ENCODE measurements around the gene DNM1L. TPM values are rescaled to one million over a fixed set of nuclear protein-coding genes. Genes with fewer than 3 reads are reported as not detected.
A peak's percentile ranks its signal among the peaks of the same experiment; 100 is the strongest.

The DNM1L gene
- total RNA-seq = 10 to 100 TPM; 52.6 to 81.5 (median 59.0) TPM
- polyA plus RNA-seq = 10 to 100 TPM; 32.3 to 43.5 TPM
- long read RNA-seq, donor 1, full-length matches to known transcripts = 44 of 53 reads
- long read RNA-seq, donor 1, partial matches to known transcripts = 4 of 53 reads
- long read RNA-seq, donor 1, other reads (novel, unspliced or antisense) = 5 of 53 reads
- long read RNA-seq, donor 2, full-length matches to known transcripts = 60 of 74 reads
- long read RNA-seq, donor 2, partial matches to known transcripts = 7 of 74 reads
- long read RNA-seq, donor 2, other reads (novel, unspliced or antisense) = 7 of 74 reads
- long read RNA-seq, donor 3, full-length matches to known transcripts = 132 of 175 reads
- long read RNA-seq, donor 3, partial matches to known transcripts = 27 of 175 reads
- long read RNA-seq, donor 3, other reads (novel, unspliced or antisense) = 16 of 175 reads

GRCh38 chr12:32679091-32679919 is at the start of gene DNM1L:
Gene DNM1L (plus strand): TSS chr12:32679301. CDS start chr12:32679364, 63 bp downstream.
- peaks cover 0 to 24% (median 12%) of the 10 kb centered on the region in 9 donors for H3K4me1 ChIP-seq
- peak; percentile 93 to 95 for DNase-seq
- H3K9me3 ChIP-seq = no peaks in the 10 kb centered on the region
- no peaks in the 10 kb centered on the region for H3K27me3 ChIP-seq
- WGBS, 2 donors = 0% methylated on average over 75 to 76 of the region's 76 CpGs
- peak; percentile 98 to 99 (median 99) for ATAC-seq
- peak within 1 kb of the TSS; percentile 47 to 100 (median 90) for H3K4me3 ChIP-seq
- peaks cover 0 to 17% (median 0%) of the 10 kb centered on the region in 9 donors for H3K36me3 ChIP-seq
- peak within 1 kb of the TSS; percentile 80 to 97 (median 94) for H3K27ac ChIP-seq
- intact Hi-C loops (cut with DNase I) = loop anchor here in 5 of 10 donors (1.0 to 10.0 kb wide), 3 partner anchors 76 to 1025 kb away; partner anchors contain the start of genes ETFBKMT (in 4 of the 5) and YARS2 (in 1 of the 5)
- peak in 7 of 9 donors; percentile 7 to 35 (median 21) for TF ChIP-seq CTCF (IDR thresholded peaks at IDR 0.05)

DNA sequence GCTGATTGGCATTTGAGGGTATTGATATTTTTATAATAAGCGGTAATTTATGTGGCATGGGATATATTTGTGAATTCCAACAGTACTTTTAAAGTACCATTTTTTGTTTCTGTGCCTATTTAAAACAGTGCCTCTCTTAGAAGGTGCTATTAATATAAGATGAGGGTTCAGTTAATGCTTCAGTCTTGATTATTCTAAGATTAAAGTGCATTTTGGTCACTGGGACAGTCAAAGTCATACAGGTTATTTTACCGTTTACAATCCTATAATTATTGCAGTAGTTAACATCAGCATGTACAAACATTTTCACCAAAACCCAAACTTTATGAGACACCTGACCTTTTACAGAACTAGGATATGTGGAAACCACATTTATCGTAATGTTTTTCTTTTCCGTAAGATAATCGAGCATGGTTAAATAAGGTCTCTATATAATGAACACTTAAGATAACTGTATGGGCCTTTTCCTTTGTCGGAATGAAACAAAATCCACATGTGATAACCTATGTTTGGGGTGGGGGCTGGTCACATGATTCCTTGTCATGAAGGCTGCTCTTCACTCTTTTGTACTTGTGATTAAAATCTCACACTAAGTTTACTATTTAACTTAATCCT is 37.7 kb upstream of the DNM1L start:
- Histone ChIP-seq H3K4me1 (no peaks in the 10 kb centered on the region), H3K4me3 (no peak overlapping the region), H3K36me3 (peaks cover 0 to 100% (median 29%) of the 10 kb centered on the region in 9 donors), H3K9me3 (no peaks in the 10 kb centered on the region), H3K27me3 (no peaks in the 10 kb centered on the region), H3K27ac (no peak overlapping the region)
- DNase-seq (no peak), ATAC-seq (peak in 1 of 8 donors; percentile 33)
- intact Hi-C loops (cut with DNase I) = no loop called here
- WGBS, 2 donors = 89 to 95% methylated on average over 6 of the region's 6 CpGs
- no peak for TF ChIP-seq CTCF (IDR thresholded peaks at IDR 0.05)

- Histone ChIP-seq H3K9me3 (no peaks in the 10 kb centered on the region), H3K4me3 (no peak overlapping the region), H3K27me3 (no peaks in the 10 kb centered on the region), H3K36me3 (peaks cover 0 to 73% (median 17%) of the 10 kb centered on the region in 9 donors), H3K4me1 (peaks cover 0 to 7% (median 0%) of the 10 kb centered on the region in 9 donors), H3K27ac (no peak overlapping the region)
- no peak for TF ChIP-seq CTCF (IDR thresholded peaks at IDR 0.05)
- WGBS, 2 donors = 81 to 90% methylated on average over 2 of the region's 2 CpGs
- intact Hi-C loops (cut with DNase I) = no loop called here
- DNase-seq (no peak), ATAC-seq (no peak)
Measured at GRCh38 chr12:32644431-32644830, 34.7 kb upstream of the DNM1L start.

- no peak for DNase-seq
- Histone ChIP-seq H3K27ac (no peak overlapping the region), H3K36me3 (peaks cover 0 to 45% (median 11%) of the 10 kb centered on the region in 9 donors), H3K4me3 (no peak overlapping the region), H3K4me1 (peaks cover 0 to 7% (median 0%) of the 10 kb centered on the region in 9 donors), H3K9me3 (no peaks in the 10 kb centered on the region), H3K27me3 (no peaks in the 10 kb centered on the region)
- TF ChIP-seq CTCF (IDR thresholded peaks at IDR 0.05) = no peak
- no peak for ATAC-seq
- intact Hi-C loops (cut with DNase I) = no loop called here
- WGBS, 2 donors = 62 to 81% methylated on average over 3 of the region's 3 CpGs
Measured at GRCh38 chr12:32647275-32647674, 31.8 kb upstream of the DNM1L start.

Measured in heart right ventricle (tissue), 16 donors.